GM19395 (cell line): Measurements from ENCODE around the gene RAB40A.
"Not testable (repeated sequence)": the region's sequence is repeated elsewhere in the genome, so short reads cannot be mapped to it uniquely, and the experiment has no call there.

Experiments
- ATAC-seq: cut with Tn5 transposase; IDR thresholded peaks from one replicate; pipeline ENCODE4 v1.9.1; 2021; ENCODE audit warnings: mild to moderate bottlenecking, moderate library complexity; ENCODE audit not compliant: unreplicated experiment

The RAB40A gene

GRCh38 chrX:103464774-103465117 lies 54.5 kb downstream of the RAB40A start:
- peak; percentile 92 for ATAC-seq

DNA sequence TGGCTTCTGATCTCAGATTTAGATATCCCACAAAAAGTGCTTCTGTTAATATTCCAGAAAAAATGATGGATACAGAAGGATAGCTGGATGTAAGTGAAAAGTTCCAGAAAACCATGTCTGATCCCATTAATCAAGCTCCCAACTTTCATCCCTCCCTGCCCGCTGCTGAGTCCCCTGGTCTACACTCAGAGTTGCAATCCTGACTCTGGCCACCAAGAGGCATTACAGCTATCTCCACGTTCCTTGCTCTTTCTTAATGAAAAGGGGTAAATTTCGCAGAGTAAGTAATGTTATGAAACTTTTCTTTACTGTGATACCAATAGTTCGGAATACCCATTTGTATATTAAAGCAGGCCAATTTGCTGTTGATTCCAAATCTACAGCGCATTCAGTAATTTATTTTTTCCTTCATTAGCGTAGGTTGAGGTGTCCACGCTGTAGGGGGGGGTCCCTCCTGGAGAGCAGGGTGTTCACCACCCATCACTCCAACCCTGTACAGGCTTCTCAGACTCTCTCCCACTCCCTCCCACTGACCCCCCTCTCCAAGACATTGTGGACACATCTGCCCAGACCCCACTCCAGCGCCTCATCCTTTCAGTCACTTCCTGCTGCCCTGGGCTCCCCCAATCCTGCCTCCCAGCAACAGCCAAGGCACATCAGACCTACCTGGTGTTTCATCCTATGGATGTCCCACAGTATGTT lies 55.1 kb downstream of the RAB40A start:
- peak; percentile 88 for ATAC-seq

DNA sequence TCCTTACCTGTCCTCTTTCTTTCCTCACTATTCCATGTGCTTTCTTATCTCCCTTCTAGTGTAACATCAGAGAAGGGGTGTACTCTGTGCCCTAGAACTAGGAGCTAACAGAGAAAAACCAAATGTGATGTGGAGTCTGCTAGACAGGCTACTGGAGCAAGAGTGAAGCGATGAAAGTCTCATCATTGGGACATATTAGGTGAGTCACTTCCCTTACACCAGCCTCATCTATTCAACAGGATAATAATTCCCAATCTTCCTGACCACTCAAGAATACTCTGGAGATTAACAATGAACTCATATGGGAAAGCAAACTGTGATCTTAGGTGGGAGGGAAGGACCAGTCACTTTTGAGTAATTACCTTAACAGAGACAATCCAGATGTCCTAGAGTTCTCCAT lies 58.1 kb downstream of the RAB40A start:
- no peak for ATAC-seq

- ATAC-seq, result not testable (repeated sequence)
Observed at GRCh38 chrX:103460001-103460755, 59.1 kb downstream of the RAB40A start.

DNA sequence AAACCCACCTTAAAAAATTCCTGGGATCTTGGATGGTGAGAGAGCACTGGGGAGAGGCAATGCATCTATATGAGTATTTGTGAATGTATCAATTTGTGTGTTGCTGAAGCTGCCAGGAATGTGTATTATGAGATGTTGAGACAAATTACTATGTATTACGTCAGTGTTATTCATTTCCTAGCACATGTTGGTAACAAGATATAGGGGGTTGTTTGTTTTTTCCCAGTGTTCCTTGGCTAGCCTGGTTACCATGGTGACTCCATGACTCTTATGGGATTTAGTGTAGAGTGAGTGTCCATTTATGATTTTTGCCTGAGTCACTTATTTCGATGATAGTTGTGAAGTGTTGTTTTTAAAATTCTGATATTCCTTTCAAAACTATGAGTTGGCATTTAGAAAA lies 65.6 kb downstream of the RAB40A start:
- no peak for ATAC-seq
